NCI-H345 (cell line): ENCODE data around the gene LAMB1.
A peak's percentile ranks its signal among the peaks of the same experiment; 100 is the strongest.

Source experiments
- DNase-seq: peaks from one replicate; lab custom pipeline; 2025; lab: John Stamatoyannopoulos, UW

LAMB1 gene

DNA sequence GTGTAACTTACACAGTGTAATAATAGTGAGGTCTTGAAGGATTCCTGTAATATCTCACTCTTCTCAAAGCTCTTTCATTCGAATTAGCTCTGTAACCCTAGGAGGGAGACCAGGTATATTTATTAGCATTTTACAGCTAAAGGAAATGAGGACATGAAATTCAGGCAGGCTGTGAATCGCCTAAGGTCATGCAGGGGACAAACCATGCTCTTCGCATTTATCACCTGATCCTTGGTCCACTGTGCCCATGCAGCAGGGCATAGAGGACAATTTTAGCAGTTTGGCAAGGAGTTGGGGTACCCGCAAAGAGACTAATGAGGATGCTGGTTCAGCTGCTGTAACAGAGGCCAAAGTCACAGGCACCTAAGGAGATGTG is 14.8 kb upstream of the LAMB1 start:
- no peak for DNase-seq

DNA sequence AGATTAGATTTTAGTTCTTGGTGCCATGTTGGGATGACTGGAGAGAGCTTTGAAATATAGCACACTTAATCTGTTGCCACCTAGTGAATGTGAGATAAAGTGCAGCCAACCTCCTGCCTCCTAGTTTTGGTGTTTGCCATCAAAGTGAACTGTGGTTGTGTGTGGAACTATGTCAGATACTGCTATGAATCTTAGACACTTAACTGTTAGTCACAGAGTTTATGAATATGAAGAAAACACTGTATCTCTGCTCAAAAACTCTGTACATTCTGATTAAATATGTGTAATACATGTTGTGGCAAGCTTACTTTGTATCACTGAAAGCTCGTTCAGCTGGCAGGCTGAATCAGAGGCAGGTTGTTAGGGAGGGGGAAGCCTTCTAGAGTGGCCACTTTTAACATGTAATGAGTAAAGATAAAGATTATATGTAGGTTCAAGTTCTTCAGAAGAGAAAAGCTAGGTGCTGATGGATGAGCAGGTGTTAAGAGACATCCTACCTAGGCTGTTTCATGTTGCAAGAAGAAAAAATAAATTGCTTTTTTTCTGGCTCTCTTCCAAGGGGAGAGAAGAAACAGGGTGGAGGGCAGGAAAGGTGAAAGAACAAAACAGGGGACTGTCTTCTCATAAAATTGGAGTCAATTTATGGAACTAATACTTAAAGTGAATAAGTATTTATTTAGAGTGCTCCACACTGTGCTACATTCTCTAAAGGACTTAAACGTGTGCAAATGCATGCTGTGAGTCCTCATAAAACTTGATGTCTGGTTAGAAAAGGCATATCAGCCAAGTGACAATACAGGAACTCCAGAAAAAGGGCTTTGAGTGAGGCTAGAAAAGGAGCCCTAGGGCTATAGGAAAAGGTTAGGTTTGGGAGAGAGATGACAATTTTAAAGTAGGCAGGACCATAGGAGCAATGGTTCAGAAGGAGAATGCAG is 14.1 kb upstream of the LAMB1 start:
- peak; percentile 70 for DNase-seq

DNA sequence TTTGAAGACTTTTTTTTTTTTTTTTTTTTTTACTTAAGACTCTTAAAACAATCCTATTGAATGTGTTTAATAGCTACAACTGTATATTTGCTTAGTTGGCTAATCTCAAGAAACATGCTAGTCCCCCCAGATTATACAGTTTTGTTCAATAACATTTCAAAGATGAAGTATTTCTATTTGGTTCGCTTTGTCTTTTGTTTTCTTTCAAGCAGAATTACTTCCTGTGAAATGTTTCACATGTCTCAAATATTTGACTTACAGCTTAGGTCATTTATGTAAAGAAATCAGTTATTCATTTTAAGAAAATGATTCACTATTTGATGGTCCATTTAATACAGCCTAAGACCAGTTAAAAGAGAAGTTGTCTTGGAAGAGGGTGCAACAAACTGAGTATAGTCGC is 12.8 kb upstream of the LAMB1 start:
- no peak for DNase-seq

DNA sequence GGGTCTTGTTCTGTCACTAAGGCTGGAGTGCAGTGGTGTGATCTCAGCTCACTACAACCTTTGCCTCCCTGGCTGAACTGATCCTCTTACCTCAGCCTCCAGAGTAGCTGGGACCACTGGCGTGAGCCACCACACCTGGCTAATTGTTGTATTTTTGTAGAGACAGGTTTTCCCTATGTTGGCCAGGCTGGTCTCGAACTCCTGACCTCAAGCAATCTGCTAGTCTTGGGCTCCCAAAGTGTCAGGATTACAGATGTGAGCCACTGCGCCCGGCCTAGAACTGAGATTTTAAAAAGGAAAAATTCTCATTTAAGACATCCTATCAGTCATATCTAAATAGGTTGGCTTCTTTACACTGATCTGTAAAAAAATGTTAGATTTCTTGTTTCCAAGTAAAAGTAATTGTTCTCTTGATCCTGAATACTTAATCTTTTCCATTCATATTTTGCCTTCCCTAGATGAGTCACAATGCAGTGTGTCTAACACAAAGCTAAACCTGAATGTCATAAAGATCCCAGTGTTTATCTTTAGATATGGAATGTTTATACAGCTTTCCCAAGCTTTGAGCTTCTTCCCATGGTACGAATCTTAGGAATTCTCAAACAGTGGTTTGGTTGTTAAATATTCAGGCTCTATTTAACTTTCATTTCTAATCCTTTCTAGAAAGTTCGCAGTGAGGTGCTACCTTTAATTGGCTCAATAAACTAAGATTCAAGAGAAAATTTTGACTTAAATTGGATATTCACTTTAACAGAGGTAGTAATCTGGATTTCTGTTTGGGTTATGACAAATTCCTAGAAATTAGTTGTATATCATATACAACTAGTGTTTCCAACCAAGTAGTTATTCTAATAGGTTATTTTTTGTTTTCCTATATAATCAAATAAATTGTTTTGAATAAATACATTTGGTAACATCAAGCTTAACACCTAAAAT is 12.1 kb upstream of the LAMB1 start:
- no peak for DNase-seq

DNA sequence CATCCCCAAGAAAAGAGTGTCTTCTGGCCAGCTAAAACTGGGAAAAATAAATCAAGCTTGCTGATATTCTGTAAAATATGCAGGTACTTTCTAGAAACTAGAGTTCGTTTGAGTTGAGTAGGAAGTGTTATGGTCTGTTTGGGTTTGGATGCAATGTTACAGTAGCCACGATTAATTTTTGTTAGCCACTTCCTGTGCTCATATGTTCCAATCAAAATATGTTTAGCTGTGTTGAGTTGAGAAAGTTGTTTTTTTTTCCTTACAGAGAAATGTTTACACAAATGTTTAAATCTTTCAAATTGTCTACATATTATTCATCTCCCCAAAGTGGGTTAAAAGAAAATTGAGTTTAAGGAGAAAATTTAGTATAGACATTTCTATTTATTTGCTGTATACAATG is 11.3 kb upstream of the LAMB1 start:
- DNase-seq: no peak

DNA sequence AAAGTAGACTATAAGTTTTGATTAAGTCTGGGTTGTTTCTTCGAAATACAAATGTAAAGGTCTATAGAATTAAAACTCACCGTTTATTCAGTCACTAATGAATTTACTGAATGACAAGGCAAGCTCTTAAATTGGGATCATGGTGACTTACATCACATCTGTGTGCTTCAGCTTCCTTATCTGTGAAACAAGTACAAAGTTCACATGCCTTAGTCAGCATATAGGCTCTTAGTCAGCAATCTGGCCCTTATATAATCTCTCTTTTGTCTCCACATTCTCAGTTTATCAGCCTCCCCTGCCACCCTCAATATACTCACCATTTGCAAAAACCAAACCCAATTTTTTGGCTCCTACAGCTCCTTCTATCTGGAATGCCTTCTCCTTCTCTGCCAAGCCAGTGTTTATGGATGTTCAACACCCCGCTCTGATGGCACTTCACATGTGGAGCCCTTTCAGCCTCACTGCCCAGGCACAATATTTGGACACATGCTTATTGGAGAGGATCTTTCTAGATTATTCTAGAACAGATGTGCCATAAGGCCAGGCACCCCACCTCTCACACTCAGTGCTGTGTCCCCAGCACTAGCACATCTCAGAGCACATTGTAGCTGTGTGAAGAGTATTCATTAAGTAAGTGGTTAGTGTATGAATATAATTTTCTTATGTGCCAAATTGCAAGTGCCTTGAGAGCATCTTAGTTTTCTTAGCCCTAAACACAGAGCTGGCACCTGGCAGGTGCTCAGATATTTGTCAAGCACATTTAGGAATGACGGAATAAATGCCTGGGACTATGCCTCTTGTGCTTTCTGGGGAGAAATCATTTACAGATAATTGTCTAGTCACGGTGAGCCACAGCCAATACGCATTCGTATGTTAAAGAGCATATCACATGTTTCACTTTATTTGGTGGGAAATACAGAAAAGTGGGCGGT is 9.8 kb upstream of the LAMB1 start:
- DNase-seq: no peak

DNA sequence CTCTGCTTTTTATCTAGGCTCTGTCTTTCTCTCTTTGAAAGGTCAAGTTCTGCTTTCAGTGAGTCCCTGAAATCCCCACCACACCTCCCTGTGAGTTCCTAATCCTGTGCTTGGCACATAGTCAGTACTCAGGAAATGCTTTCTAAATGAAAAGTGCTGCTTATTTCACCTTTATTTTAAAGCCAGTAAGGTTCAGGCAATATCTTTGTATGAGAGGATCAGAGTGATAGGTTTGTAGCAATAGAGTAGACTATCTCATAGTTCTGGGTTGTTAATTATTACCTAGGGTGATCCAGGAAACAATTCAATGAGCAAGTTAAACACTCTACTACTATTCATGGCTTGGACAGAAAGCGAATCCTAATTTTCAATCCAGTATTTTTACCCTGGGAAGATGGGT is 7.4 kb upstream of the LAMB1 start:
- no peak for DNase-seq

DNA sequence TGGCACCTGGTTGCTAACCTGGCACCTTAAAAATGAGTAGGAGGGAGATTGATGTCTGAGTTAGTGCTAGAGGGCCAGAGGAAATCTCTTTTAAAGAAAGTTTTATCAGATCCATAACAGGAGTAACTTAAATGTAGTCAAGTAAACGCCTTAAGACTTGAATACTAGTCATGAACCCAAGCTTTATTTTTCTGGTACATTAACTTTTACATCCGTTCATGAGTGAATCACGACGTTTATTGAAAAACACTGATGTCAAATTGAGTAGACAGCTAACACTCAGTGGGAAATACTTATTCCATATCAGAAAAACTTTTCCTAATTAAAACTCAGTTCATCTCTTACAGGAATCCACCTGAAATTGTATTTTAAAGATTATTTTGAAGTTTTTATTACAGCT is 6.9 kb upstream of the LAMB1 start:
- no peak for DNase-seq

DNA sequence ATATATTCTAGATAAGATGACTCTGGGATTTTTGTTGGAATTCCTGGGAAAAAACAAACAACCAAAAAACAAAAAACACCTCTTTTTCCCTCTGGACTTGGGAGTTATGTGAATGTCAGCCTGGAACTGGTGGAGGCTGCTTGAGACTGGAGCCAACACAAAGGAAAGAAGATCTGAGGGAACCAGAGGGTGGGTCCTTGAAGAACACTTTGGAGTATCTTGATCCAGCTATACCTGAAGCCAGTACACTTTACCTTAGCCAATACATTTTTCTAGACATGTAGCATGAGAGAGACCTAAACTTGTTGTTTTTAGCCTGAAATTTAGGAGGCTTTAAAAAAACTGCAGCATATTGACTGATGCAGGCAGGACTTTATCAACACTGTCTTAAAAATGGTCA is 5.9 kb upstream of the LAMB1 start:
- DNase-seq: no peak

DNA sequence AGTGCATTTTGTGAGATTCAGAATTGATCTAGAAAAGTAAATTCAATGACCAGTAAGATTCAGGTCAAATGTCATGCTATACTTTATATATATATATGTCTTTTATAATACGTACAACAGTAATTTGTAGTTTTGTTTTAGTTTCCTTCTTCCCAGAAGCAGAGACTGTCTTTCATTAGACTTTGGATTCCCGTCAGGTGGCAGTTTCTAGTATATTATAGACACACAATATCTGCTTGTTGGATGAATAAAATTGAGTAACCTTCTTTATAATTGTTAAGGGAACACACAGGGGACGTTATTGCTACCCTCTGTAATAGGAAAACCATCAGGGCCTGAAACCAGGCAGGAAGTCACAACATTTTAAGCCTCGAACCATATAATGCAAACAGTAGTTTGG is 5.3 kb upstream of the LAMB1 start:
- DNase-seq: no peak

DNA sequence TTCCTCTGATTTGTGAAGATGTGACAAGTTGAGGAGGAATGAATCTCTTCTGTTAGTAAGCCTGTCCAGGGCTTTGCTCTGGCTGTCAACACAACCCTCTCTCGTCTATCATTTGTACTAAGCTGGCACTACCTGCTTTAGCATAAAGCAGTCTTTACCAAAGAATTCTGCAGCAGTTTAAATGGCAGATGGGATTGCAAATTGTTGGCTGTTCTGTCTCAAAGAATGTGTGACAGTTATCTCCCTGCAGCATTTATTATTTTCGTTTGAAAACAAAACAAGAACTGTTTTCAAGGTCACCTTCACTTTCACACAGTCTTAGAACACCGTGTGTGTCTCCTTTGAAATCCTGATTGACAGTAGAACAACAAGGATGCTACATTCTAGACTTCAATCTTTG is 4.8 kb upstream of the LAMB1 start:
- DNase-seq: no peak

DNA sequence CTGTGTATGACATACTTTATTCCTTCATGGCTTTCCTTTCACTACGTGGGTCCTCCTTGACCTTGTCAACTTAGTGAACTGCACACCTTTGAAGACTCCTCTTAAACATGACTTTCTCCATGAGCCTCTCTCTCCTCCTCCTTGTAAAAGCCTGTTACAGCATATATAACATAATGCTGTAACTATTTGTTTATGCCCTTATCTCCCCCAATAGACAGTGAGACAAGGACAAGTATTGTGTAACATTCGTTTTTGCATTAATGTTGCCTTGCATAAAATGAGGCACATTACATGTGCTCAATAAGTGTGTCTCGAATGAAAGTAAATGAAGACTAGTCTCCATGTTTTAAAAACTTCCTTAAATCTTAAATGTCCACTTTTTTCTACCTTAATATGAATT is 4.3 kb upstream of the LAMB1 start:
- DNase-seq: no peak

DNA sequence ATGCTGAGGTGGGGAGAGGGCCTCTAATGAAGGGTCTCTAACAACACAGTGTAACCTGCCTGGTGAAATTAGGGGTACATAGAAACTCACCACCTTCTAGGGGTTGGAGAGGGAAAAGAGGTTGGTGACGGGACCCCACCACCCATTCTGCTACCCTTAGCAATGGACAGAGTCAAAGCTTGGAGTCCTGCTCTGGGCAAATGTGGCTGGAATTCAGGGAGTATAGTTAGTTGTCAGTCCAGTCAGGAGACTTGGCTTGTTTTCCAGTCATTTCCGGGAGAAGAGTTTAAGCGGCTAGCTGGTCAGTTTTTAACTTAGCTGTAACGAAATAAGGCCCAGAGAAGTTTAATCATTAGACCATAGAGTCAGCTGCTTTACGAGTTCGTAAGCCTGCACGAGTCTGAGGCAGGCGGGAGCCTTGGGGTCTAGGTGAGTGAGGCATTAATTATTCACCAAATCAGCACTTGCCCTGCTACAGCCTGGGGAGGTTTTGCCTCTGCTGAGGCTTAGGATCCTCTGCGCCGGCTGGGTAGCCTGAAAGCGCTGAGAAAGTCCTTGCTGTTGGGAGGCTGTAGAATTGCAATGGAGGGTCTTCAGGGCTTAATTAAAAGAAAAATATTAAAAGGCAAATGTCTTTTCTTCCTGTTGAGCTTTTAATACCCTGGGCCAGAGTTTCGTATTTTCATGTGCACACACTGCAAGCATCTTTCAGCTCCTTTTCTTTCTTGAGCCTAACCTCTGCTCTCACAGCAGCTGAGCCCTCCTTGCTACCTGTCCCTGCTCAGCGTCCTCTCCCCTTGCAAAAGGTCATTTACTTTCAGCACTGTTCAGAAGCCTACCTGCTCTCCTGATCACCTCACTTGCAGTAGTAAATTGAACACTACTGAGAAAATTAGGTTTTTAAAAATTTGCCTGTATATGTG is 1.5 kb upstream of the LAMB1 start:
- no peak for DNase-seq

DNA sequence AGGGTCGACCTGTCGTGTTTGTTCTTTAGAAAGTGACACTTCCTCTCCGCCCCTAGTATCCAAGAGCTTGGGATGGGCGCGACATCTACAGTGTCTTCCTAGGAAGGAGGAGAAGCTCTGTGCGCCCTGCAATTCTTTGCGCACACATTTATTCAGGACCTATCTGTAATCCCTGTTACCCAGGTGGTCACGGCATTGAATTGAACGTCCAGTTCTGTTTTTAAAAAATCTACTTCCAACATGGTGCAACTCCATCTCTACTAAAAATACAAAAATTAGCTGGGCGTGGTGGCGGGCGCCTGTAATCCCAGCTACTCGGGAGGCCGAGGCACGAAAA is 606 bp upstream of the LAMB1 start:
- DNase-seq: no peak

DNA sequence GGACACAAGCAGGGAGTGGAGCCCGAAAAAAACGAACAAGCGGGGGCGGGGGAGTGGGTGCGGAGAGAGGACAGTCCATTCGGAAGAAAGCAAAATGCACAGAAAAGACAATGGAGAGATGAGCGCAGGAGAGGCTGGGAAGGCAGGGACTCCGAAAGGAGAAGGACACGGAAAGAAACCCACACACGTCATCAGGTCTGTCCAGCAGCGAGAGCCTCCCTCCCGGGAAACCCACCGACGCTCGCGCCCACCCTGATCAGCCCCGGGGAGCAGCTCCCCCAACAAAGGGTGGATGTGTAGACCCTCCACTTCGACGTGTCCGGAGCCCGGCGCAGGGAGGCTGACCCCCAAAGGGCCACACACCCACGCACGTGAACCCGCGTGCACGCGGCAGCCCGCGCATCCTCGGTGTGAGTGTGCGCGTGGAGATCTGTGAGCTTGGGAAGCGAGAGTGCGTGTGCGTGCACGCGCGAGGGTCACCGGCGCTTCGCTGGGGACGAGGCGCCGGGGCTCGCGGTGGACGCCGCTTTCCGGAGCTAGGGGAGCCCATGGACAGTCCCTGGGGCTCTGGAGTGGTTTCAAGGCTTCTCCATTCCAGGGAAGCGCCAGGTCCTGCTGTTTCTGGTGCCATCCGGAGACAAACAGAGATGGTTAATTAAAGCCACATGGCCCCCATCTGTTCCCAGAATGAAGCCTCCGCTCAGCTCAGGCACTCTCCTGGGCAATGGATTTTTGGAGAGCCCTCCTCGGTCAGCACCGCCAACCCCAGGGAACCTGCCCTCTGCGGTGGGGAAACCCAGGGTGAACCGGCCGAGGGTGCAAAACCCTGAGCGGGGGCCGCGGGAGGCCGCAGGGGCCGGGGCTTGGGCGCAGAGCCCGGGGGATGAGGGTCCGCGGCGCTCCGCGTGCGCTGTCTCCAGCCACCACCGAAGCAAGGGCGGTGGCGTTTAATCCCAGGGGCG is 916 bp downstream of the LAMB1 start:
- peak; percentile 21 for DNase-seq

DNA sequence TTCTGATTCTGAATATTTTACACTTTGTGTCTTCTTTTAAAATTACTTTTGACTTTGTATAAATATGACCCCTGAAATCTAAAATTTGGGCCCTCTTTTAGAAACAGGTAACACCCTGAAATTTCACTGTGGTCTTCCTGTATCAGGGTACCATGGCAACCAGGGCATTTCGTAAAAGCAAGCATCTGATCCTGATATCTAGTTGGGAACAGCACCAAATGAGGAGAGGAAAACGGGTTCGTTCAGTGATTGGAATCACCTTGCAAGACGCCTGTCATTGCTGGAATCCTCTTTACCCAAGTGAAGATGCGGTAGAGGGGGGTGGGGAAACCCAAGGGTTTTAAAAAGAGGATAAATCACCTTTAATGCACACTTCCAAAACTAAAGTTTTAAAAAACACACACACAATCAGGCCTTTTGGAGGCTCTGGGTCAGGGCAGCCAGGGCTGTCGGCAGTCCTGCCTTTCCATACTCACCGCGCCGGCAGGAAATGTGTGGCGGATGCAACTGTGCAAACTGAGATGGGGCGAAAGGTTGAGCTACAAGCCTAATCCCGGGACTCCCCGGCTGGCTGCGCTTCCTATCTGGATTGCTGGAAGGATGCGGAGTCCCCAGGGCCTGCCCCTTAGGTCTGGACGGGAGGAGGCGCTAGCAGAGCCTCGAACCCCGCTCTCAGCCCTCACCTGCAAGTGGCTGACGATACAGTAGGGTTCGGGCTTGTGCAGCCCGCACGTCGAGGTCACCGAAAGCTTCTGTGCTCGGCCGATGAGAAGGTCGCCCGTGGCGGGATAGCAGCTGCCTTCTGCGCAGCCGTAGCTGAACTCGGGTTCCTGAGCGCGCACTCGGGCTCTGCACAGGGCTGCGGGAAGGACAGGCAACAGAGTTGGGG is 1.8 kb downstream of the LAMB1 start:
- no peak for DNase-seq

DNA sequence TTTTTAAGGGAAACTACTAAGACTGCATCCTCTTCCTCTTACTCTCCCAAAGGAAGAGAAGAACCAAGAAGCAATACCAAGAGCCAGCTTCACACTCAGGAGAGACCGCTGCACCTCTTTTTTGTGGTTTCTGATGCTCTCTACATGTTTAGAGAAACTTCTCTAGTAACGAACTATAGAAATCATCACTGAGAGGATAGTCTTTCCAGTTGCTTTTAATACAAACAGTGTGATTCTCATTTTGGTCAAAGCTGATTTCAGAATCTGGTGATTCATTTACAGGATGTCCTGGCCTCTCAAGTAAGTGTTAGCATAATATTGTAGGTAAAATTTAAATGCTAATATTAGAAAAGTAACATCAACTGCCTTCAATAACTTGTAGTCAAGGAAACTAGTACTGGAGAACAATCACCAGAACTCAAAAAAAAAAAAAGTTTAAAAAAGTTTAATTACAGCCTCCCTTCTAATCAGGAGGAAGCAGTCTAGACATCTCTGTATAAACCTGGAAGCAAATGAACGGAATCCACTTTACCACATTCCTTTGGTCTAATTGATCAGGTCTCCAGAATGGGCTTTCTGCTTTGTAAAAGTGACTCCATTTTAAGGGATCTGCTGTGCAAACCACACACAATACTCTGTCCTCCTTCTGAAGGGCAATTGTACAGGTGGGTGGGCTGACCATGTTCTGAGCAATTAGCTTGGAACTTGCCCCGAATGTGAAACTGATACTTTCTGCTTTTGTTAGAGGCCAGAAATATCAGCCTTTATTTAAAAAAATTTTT is 3.0 kb downstream of the LAMB1 start:
- DNase-seq: no peak
